Mesothelial cell of epicardium (in vitro differentiated cells): Measurements from ENCODE around the gene FRMD5. TPM values are rescaled to one million over a fixed set of nuclear protein-coding genes. Genes with fewer than 3 reads are reported as not detected.
"Not testable (repeated sequence)": the region's sequence is repeated elsewhere in the genome, so short reads cannot be mapped to it uniquely, and the experiment has no call there.

Experiments used
- DNase-seq, 2 experiments: peaks; one replicate each; pipeline ENCODE4 v3.0.0; 2021; ENCODE audit warnings: low spot score in 2 of 2; ENCODE audit not compliant: unreplicated experiment in 2 of 2
- H3K27ac Mint-ChIP-seq: 2 replicates; pipeline ENCODE4 v1.8.0; 2021; ENCODE audit warnings: mixed read lengths
- H3K27me3 Mint-ChIP-seq: 2 replicates; pipeline ENCODE4 v1.8.0; 2021; ENCODE audit warnings: low read depth, mixed read lengths
- H3K36me3 Mint-ChIP-seq: 2 replicates; pipeline ENCODE4 v1.8.0; 2021; ENCODE audit warnings: mixed read lengths
- H3K4me1 Mint-ChIP-seq: 2 replicates; pipeline ENCODE4 v1.8.0; 2021; ENCODE audit warnings: mixed read lengths
- H3K4me3 Mint-ChIP-seq: 2 replicates; pipeline ENCODE4 v1.8.0; 2021; ENCODE audit warnings: mild to moderate bottlenecking, moderate library complexity, mixed read lengths
- H3K9me3 Mint-ChIP-seq: 2 replicates; pipeline ENCODE4 v1.8.0; 2021; ENCODE audit warnings: mixed read lengths
- total RNA-seq: library from RNA; stranded (reverse); gene quantifications from 3 replicates; pipeline ENCODE4 v1.2.1, GENCODE V29; 2021
- TF ChIP-seq, protein P1 (sequence below): fragments of 200-600 bp; sonication (generic); IDR thresholded peaks from one replicate; pipeline ENCODE4 v1.5.0; 2021; ENCODE audit warnings: antibody characterized with exemption; ENCODE audit not compliant: unreplicated experiment

The FRMD5 gene
- total RNA-seq, 1 donor from 2014 or later, result 2.5 TPM

DNA sequence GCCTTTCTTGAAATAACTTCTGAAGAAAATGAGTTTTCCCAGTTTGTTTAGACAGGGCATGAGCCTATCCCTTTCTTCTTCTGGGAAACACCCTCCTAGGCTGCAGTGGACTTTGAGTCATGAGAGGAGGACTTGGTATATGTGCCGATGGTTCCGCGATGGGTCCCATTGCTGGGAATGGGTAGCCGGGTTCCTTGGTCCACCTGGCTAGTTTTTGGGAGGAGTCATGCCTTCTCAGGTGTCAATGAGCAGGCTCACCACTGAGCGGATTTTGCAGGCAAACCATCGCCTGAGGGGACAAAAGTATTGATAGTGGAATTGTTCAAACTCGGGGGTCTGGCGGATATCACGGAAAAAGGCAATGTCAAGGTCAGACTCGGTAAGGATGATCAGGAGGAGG lies 321.4 kb downstream of the FRMD5 start:
- Mint-ChIP-seq H3K4me3 (no peak overlapping the region), H3K27ac (no peak overlapping the region), H3K27me3 (no peaks in the 10 kb centered on the region), H3K9me3 (no peaks in the 10 kb centered on the region), H3K36me3 (no peaks in the 10 kb centered on the region), H3K4me1 (peaks cover 1% of the 10 kb centered on the region)
- no peak for DNase-seq
- TF ChIP-seq, protein P1, sequence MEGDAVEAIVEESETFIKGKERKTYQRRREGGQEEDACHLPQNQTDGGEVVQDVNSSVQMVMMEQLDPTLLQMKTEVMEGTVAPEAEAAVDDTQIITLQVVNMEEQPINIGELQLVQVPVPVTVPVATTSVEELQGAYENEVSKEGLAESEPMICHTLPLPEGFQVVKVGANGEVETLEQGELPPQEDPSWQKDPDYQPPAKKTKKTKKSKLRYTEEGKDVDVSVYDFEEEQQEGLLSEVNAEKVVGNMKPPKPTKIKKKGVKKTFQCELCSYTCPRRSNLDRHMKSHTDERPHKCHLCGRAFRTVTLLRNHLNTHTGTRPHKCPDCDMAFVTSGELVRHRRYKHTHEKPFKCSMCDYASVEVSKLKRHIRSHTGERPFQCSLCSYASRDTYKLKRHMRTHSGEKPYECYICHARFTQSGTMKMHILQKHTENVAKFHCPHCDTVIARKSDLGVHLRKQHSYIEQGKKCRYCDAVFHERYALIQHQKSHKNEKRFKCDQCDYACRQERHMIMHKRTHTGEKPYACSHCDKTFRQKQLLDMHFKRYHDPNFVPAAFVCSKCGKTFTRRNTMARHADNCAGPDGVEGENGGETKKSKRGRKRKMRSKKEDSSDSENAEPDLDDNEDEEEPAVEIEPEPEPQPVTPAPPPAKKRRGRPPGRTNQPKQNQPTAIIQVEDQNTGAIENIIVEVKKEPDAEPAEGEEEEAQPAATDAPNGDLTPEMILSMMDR, result no peak

DNA sequence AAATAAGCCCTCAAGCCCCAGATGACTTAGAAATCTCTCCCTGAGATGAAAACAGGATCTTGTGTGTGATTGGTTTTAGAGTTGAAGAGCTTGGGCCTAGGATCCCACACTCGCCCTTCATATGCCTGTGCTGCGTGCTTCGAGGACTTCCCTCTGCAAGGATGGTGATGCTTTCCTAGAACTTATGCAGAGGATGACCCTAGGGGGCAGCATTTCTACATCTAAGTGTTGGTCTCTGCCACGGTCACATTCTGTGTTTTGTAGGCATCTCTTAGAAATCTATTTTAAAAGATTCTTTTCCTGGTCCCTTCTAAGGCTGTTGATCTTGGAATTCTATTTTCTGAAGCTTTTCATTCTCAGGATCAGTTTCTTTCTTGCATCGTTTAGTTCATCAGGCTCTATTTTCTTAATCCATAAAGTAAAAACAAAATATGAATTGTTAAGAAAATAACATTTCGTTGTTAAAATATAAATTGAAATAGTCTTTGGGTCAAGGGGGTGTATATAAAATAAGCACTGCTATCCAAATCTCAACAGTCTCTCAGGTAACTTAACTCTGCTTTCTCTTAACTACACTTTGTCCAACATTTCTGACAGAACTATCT lies 322.6 kb downstream of the FRMD5 start:
- H3K27ac Mint-ChIP-seq, result no peak overlapping the region
- H3K36me3 Mint-ChIP-seq, result no peaks in the 10 kb centered on the region
- no peaks in the 10 kb centered on the region for H3K27me3 Mint-ChIP-seq
- no peaks in the 10 kb centered on the region for H3K4me1 Mint-ChIP-seq
- no peaks in the 10 kb centered on the region for H3K9me3 Mint-ChIP-seq
- no peak overlapping the region for H3K4me3 Mint-ChIP-seq
- TF ChIP-seq, protein P1, result peak; percentile 54
- peak in 1 of 2 experiments; percentile 47 for DNase-seq

DNA sequence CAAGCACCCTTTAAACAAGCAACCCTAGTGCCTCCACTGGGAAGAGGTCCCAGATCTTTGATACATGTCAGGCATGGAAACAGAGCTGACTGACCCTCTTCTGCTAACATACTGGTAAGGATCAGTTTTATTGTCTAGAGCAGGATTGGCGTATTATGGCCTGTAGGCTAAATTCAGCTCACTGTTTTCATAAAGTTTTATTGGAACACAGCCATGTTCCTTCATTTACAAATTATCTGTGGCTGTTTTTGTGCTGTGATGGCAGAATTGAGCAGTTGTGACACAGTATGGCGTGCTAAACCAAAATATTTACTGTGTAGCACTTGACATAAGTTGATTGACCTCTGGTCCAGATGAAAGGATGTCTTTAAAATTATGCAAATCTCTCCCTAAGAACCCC lies 323.2 kb downstream of the FRMD5 start:
- H3K27ac Mint-ChIP-seq, result no peak overlapping the region
- no peak for DNase-seq
- no peaks in the 10 kb centered on the region for H3K27me3 Mint-ChIP-seq
- H3K9me3 Mint-ChIP-seq, result no peaks in the 10 kb centered on the region
- H3K4me1 Mint-ChIP-seq, result no peaks in the 10 kb centered on the region
- no peak overlapping the region for H3K4me3 Mint-ChIP-seq
- H3K36me3 Mint-ChIP-seq, result no peaks in the 10 kb centered on the region
- TF ChIP-seq, protein P1, result no peak

DNA sequence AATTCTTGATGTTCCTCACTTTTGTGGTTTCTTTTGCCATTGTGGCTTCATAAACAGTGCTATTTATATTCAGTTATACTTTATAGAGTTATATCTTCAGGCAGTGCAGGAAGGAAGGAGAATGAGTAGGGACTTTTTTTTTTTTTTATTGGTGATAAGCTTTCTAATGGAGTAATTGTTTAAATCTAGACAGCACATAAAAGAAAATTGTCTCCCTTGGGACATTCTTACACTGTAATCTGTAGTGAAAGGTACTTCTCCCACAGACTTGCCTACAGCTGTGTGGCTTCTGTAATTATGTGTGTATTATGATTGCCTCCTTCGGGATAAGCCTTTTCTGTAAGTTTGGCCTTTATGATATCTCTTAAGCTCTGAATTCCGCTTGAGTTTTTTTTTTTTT lies 326.7 kb downstream of the FRMD5 start:
- no peak overlapping the region for H3K4me3 Mint-ChIP-seq
- H3K27me3 Mint-ChIP-seq, result no peaks in the 10 kb centered on the region
- H3K36me3 Mint-ChIP-seq, result no peaks in the 10 kb centered on the region
- DNase-seq, result no peak
- H3K9me3 Mint-ChIP-seq, result no peaks in the 10 kb centered on the region
- no peaks in the 10 kb centered on the region for H3K4me1 Mint-ChIP-seq
- TF ChIP-seq, protein P1, result no peak
- no peak overlapping the region for H3K27ac Mint-ChIP-seq

DNA sequence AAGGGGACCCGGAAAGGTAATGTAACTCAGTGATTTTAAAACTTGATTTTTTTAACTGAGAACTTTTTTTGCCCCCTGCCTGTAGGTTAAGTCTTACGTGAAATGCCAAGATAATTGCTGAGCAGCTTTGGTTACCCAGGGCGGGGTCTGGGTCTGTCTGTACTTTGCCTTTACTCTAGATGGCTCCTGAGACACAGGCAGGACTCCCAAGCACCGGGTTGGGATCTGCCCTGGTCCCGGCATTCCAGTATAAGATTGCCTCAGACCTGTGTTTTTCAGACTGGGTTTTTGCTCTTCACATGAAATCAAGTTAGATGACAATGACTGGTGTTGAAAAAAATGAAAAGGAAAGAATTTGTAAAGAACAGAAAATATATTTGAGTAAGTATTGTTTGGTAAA lies 328.0 kb downstream of the FRMD5 start:
- Mint-ChIP-seq H3K9me3 (no peaks in the 10 kb centered on the region), H3K4me3 (no peak overlapping the region), H3K4me1 (no peaks in the 10 kb centered on the region), H3K27ac (no peak overlapping the region), H3K27me3 (no peaks in the 10 kb centered on the region), H3K36me3 (no peaks in the 10 kb centered on the region)
- no peak for DNase-seq
- TF ChIP-seq, protein P1, result no peak

DNA sequence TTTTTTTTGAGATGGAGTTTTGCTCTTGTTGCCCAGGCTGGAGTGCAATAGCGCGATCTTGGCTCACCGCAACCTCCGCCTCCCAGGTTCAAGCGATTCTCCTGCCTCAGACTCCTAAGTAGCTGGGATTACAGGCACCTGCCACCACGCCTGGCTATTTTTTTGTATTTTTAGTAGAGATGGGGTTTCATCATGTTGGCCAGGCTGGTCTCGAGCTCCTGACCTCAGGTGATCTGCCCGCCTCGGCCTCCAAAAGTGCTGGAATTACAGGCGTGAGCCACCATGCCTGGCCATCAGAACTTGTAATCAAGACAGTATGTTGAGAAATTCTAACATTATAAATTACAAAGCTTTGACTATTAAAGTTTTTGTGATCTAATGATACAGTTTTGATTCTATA lies 328.4 kb downstream of the FRMD5 start:
- H3K27ac Mint-ChIP-seq, H3K9me3 Mint-ChIP-seq, H3K4me3 Mint-ChIP-seq, DNase-seq, H3K36me3 Mint-ChIP-seq, H3K27me3 Mint-ChIP-seq, H3K4me1 Mint-ChIP-seq: not testable (repeated sequence)
